Liver (tissue), 9 donors: ENCODE data around the gene SLC6A3. TPM values are rescaled to one million over a fixed set of nuclear protein-coding genes. Genes with fewer than 3 reads are reported as not detected.

Experiments
- DNase-seq: peaks from one replicate; pipeline ENCODE4 v3.0.0-alpha.2; 2017; ENCODE audit warnings: low spot score
- H3K27ac ChIP-seq, 2 donors: one replicate each; pipeline ENCODE4 v1.7.0; 2013; ENCODE audit warnings: inconsistent platforms in 2 of 2, low read length in 2 of 2, control low read depth in 1 of 2, low read depth in 1 of 2, mild to moderate bottlenecking in 1 of 2
- H3K27me3 ChIP-seq, 4 donors: one replicate each; pipeline versions ENCODE4 v1.6.1 to v1.7.0; 2013; ENCODE audit warnings: low read length in 3 of 4, inconsistent platforms in 1 of 4, mild to moderate bottlenecking in 1 of 4, moderate library complexity in 1 of 4; ENCODE audit not compliant: control insufficient read depth in 4 of 4, insufficient read depth in 4 of 4
- H3K36me3 ChIP-seq, 4 donors: one replicate each; pipeline versions ENCODE4 v1.6.1 to v1.7.0; 2013; ENCODE audit warnings: low read length in 3 of 4, mild to moderate bottlenecking in 3 of 4, low read depth in 1 of 4, moderate library complexity in 1 of 4; ENCODE audit not compliant: control insufficient read depth in 4 of 4, insufficient read depth in 3 of 4
- H3K4me1 ChIP-seq, 4 donors: one replicate each; pipeline versions ENCODE4 v1.6.1 to v1.7.0; 2013; ENCODE audit warnings: low read length in 3 of 4, mild to moderate bottlenecking in 3 of 4, moderate library complexity in 1 of 4; ENCODE audit not compliant: control insufficient read depth in 4 of 4, insufficient read depth in 4 of 4
- H3K4me3 ChIP-seq, 3 donors: one replicate each; pipeline versions ENCODE4 v1.6.1 to v1.7.0; 2013; ENCODE audit warnings: low read length in 3 of 3, control low read depth in 1 of 3, low read depth in 1 of 3, mild to moderate bottlenecking in 1 of 3
- H3K9ac ChIP-seq, 2 donors: one replicate each; pipeline ENCODE4 v1.7.0; 2013; ENCODE audit warnings: low read length in 2 of 2, mild to moderate bottlenecking in 2 of 2, moderate library complexity in 2 of 2, control low read depth in 1 of 2, low read depth in 1 of 2
- H3K9me3 ChIP-seq, 4 donors: one replicate each; pipeline versions ENCODE4 v1.6.1 to v1.7.0; 2013; ENCODE audit warnings: low read length in 3 of 4; ENCODE audit not compliant: control insufficient read depth in 4 of 4
- CTCF ChIP-seq: fragments of 150-350 bp; IDR thresholded peaks from 2 replicates; pipeline ENCODE4 v1.5.1; 2017; ENCODE audit warnings: improper control_type of control experiment, low read depth, low read length; ENCODE audit not compliant: missing input control
- EGR1 ChIP-seq, 2 donors: IDR thresholded peaks; 2 replicates each; pipeline ENCODE4 v1.6.1; 2016 to 2018; ENCODE audit warnings: antibody characterized with exemption in 2 of 2, low read depth in 2 of 2
- FOXA1 ChIP-seq: IDR thresholded peaks from 2 replicates; pipeline ENCODE4 v1.6.1; 2016; ENCODE audit warnings: antibody characterized with exemption
- FOXA2 ChIP-seq: IDR thresholded peaks from 2 replicates; pipeline ENCODE4 v1.6.1; 2016; ENCODE audit warnings: antibody characterized with exemption
- GABPA ChIP-seq, 2 donors: IDR thresholded peaks in 1 of 2; conservative IDR thresholded peaks in 1 of 2; 2 replicates each; pipeline ENCODE4 v1.6.1; 2016; ENCODE audit warnings: antibody characterized with exemption in 2 of 2, mild to moderate bottlenecking in 1 of 2, moderate library complexity in 1 of 2
- HNF4A ChIP-seq, 2 donors: conservative IDR thresholded peaks; 2 replicates each; pipeline ENCODE4 v1.6.1; 2016; ENCODE audit warnings: antibody characterized with exemption in 2 of 2, mild to moderate bottlenecking in 2 of 2
- HNF4G ChIP-seq: IDR thresholded peaks from 2 replicates; pipeline ENCODE4 v1.6.1; 2016; ENCODE audit warnings: antibody characterized with exemption
- JUND ChIP-seq, 2 donors: IDR thresholded peaks; 2 replicates each; pipeline ENCODE4 v1.6.1; 2016; ENCODE audit warnings: antibody characterized with exemption in 2 of 2
- NR2F2 ChIP-seq: IDR thresholded peaks from 2 replicates; pipeline ENCODE4 v1.6.1; 2016; ENCODE audit warnings: antibody characterized with exemption
- RAD21 ChIP-seq, 2 donors: IDR thresholded peaks; 2 replicates each; pipeline ENCODE4 v1.6.1; 2016; ENCODE audit warnings: antibody characterized with exemption in 2 of 2, mild to moderate bottlenecking in 2 of 2
- REST ChIP-seq: IDR thresholded peaks from 2 replicates; pipeline ENCODE4 v1.6.1; 2016; ENCODE audit warnings: antibody characterized with exemption, mild to moderate bottlenecking
- RXRA ChIP-seq, 2 donors: IDR thresholded peaks; 2 replicates each; pipeline ENCODE4 v1.6.1; 2017 to 2018; ENCODE audit warnings: antibody characterized with exemption in 2 of 2, mild to moderate bottlenecking in 1 of 2
- SP1 ChIP-seq: IDR thresholded peaks from 2 replicates; pipeline ENCODE4 v1.6.1; 2018; ENCODE audit warnings: antibody characterized with exemption, mild to moderate bottlenecking
- TAF1 ChIP-seq: conservative IDR thresholded peaks from 2 replicates; pipeline ENCODE4 v1.6.1; 2016; ENCODE audit warnings: antibody characterized with exemption, mild to moderate bottlenecking
- YY1 ChIP-seq: IDR thresholded peaks from 2 replicates; pipeline ENCODE4 v1.6.1; 2016; ENCODE audit warnings: antibody characterized with exemption, mild to moderate bottlenecking
- ZBTB33 ChIP-seq: IDR thresholded peaks from 2 replicates; pipeline ENCODE4 v1.6.1; 2016; ENCODE audit warnings: antibody characterized with exemption
- WGBS: extraction: QIAGEN DNeasy Blood & Tissue Kit; methylation state at CpG from one replicate; pipeline ENCODE4 v1.1.7; 2013; 5-methylcytosine and 5-hydroxymethylcytosine counted together
- polyA plus RNA-seq, 2 donors: library from polyadenylated mRNA; stranded (reverse) in 1 of 2; unstranded in 1 of 2; fragments of 200-250 nt in 1 of 2; fragments of >200 nt in 1 of 2; fragmentation: Nextera tagmentation in 1 of 2; extraction: Ambion mirVana in 1 of 2; gene quantifications; one replicate each; pipeline versions ENCODE4 v1.2.1 to v1.2.3, GENCODE V29; 2013 to 2015
- total RNA-seq, 2 donors: library from RNA; depleted of rRNA; stranded (reverse); fragments of >200 nt; gene quantifications; one replicate each; pipeline ENCODE4 v1.2.3, GENCODE V29; 2014
- TF ChIP-seq, protein P1 (sequence below): IDR thresholded peaks from 2 replicates; pipeline ENCODE4 v1.6.1; 2016; ENCODE audit warnings: antibody characterized with exemption
- TF ChIP-seq, protein P2 (sequence below): IDR thresholded peaks from 2 replicates; pipeline ENCODE4 v1.6.1; 2016; ENCODE audit warnings: antibody characterized with exemption
- donor health status: healthy.
- donor health status: healthy.
- donor health status: healthy.
- donor health status: healthy.
- donor health status: healthy.

Gene SLC6A3
- total and polyA plus RNA-seq, 4 donors = not detected

DNA sequence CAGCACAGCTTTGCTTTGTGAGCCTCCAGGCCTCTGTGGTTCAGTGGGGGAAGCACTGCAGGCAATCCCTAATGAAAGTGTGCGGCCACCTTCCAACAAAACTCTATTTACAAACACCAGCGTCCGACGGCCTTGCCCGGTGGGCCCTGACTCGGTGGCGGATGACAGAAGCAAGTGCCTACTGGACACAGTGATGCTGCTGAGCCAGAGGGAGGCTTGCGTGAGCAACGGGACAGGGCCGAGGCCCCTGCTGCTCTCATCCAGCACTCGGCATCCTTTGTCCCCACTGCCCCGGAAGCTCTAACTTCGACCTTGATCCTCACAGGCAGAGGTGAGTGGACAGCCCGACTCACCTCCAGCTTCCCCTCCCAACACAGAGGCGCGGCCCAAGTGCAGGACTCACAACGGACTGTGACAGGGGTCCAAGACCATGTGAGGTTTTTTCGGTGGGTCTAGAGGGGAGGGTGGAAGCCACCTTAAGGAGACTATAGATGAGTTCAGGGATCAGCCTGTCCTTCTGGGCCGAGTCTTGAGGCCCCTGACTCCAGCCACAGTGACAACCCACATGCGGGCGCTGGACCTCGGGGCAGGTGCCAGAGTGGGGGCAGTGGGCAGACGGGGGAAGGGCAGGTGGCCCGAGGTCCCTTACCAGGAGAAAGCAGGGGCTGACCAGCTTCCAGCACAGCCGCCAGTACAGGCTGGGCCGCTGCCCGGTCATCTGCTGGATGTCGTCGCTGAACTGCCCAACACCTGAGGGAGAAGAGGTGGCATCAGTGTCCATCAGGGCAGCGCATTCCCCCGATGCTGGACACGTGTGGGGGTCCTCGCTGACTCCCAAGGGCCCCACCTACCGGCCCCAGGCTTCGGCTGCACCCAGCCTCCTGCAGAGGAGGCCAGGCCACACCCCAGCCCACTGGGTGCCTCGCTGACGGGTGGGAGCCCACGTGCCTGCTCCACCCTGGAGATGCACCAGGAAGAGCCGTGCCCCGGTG lies 39.4 kb downstream of the SLC6A3 start (continued):
- TF ChIP-seq CTCF = no peak
- TF ChIP-seq, protein P1, sequence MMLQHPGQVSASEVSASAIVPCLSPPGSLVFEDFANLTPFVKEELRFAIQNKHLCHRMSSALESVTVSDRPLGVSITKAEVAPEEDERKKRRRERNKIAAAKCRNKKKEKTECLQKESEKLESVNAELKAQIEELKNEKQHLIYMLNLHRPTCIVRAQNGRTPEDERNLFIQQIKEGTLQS = no peak
- TF ChIP-seq RXRA (IDR thresholded peaks at IDR 0.05) = no peak
- TF ChIP-seq, protein P2, sequence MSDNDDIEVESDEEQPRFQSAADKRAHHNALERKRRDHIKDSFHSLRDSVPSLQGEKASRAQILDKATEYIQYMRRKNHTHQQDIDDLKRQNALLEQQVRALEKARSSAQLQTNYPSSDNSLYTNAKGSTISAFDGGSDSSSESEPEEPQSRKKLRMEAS = no peak
- no peak for TF ChIP-seq TAF1
- no peak for TF ChIP-seq YY1
- TF ChIP-seq RAD21 (IDR thresholded peaks at IDR 0.05) = no peak
- TF ChIP-seq NR2F2 = no peak

DNA sequence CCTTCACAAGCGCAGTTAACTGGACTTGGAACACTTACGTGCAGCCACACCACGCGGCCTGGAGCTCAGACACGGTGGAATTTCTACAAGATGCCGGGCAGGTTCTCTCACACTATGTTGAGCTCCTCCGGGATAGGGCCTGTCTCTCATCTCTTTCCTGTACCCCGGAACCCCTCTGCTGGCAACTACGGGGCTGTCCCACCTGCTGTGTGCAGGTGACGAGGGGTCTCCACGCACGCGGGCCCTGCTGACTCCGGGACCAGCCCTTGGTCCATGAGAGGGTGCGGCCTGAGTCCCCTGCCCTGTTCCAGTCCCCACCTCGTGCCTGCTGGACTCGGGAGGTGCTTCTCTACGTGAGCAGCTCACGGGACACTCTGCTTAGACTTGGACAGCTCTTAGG lies 40.1 kb downstream of the SLC6A3 start:
- Histone ChIP-seq H3K27ac (no peak overlapping the region), H3K27me3 (peaks cover 0 to 5% (median 0%) of the 10 kb centered on the region in 4 donors), H3K36me3 (no peaks in the 10 kb centered on the region), H3K4me1 (no peaks in the 10 kb centered on the region), H3K9me3 (no peaks in the 10 kb centered on the region), H3K4me3 (no peak overlapping the region), H3K9ac (no peak overlapping the region)
- 70% methylated on average over 19 of the region's 19 CpGs for WGBS
- no peak for DNase-seq
- TF ChIP-seq, protein P1 = no peak
- TF ChIP-seq SP1 (no peak), HNF4A (conservative IDR thresholded peaks at IDR 0.05) (no peak), ZBTB33 (no peak), YY1 (no peak), NR2F2 (no peak), HNF4G (no peak), EGR1 (IDR thresholded peaks at IDR 0.05; ENCODE audit: low read depth in 2 of 2) (no peak), FOXA1 (no peak), CTCF (no peak), REST (no peak), FOXA2 (no peak), GABPA (IDR thresholded peaks at IDR 0.05 in 1 of 2, conservative IDR thresholded peaks at IDR 0.05 in 1 of 2) (no peak), JUND (IDR thresholded peaks at IDR 0.05) (no peak)
- TF ChIP-seq, protein P2 = no peak
